T-helper 22 cell (primary cell): ENCODE data around the gene MAPK8.

Source experiments
- DNase-seq: peaks from one replicate; pipeline ENCODE4 v3.0.0-alpha.2; 2020; ENCODE audit warnings: low read depth

MAPK8 gene

DNA sequence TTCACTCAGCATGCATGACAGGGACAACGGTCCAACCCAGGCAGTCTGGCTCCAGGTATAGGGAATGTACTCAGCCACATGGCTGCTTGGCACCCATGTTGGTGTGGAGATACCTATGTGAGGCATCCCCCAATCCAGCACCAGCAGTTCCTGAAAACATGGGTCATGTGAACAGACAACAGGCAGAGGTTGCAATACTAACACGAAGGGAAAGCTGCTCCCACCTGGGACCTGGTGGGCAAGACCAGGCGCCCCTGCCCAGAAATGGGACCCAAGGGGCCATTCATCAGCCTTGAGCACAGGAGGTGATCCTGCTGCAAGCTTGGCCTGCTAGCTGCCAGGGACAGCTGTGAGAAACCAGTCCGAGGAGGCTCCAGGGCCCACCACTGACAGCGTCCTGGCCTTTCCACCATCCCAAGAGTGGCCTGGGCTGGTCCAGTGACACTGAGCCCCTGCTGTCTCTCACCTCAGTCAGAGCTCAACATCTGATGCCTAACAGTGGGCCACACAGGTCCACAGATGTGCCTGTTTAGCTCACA, 156.1 kb downstream of the MAPK8 start:
- no peak for DNase-seq

DNA sequence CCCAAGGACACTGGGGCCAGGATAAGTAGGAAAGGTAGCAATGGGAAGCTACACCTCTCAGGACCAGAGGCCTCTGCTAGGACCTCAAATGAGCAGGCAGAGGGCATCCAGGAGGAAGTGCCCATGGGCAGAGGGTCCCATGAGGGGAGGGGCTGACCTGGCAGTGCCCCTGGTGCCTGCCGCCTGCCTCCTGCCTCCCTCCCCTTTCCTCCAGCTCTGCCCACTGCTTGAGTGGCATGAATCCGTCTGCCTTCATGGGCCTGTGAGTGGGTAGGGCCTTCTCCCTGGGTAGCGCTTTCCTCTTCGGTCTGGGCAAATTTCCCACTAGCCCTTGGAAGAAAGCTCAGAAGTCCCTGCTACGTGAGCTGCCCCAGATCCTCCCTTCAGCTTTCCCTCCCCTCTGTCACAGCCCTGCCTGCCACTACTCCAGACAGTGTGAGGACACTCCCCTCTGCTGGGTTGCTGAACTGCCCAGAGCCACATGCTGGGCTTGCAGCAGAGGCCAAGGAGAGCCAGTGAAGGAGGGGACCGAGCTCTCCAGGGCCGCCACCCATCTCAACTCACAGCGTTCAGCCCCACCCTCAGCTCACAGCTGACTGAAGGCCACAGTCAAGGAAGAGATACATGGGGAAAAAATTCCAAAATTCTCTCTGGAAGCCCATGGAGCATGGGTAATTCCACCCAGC, 157.0 kb downstream of the MAPK8 start:
- no peak for DNase-seq

DNA sequence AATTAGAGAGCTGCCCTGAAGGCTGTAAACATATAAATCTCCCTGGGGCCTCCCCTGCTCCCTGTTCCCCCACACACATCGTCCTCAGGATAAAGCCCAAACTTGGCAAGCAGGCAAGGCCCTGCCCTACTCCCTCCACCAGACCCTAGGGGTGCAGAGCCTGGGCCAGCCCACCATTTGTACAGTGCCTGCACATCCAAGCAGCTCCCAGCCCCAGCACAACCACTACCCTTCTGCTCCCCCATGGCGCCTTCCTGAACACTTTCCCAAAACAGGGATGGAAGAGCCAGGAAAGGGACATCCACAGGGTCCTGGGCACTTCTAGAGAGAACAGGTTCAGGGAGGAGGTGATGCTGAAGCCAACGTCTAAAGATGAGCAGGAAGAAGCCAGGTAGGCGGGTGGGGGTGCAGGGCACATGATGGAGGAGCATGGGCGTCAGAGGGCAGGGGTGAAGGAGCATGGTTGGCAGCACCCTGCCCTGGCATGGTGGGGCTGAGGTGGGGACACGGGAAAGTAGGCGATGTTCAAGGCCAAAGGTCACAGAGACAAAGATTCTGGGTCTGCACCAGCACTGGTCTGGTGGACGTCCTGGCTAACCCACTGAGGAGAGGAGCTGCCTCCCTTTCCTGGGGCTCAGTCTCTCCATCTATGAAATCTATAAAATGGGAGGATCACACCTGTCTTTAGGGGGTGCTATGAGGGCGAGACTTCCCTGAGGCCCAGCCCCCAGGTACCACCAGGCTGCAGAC, 157.8 kb downstream of the MAPK8 start:
- DNase-seq = no peak

DNA sequence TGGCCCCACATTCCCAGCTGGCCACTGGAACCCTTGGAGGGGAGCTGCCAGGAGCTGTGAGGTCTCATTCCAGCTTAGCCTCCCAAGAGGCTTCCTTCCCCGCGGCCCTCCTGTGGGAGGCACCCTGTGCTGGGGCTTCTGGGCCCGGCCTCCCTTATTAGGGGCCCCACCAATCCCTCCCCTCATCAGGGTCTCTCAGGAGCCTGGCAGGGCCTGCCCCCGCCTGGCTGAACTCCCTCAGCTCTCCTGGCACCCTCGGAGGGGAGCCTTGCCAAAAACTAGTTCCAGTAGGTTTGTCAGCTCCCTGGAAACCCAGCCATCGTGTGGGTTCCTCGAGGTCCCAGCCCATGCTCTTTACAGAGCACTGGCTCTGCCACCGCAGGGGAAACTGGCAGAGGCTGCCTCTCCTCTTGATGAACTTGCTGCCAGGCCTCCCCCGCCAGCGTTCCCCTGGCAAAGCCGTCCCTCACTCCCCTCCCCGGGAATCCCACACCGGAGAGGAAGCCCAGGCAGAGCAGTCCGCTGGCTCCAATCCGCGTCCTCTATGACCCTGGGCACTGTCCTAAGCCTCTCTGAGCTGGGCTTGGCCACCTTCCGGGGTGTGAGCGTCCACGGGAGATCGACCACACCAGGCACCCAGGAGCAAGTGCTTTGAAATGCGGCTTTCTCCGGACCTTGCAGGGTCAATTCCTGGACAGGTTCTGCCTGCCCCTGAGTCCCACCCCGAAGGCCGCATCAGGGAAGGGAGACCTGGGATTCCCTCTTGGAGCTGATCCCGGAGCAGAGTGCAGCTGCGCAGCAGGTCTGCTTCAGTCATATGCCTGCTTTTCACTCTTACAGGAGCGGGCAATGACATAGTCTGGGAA, 158.6 kb downstream of the MAPK8 start:
- no peak for DNase-seq

DNA sequence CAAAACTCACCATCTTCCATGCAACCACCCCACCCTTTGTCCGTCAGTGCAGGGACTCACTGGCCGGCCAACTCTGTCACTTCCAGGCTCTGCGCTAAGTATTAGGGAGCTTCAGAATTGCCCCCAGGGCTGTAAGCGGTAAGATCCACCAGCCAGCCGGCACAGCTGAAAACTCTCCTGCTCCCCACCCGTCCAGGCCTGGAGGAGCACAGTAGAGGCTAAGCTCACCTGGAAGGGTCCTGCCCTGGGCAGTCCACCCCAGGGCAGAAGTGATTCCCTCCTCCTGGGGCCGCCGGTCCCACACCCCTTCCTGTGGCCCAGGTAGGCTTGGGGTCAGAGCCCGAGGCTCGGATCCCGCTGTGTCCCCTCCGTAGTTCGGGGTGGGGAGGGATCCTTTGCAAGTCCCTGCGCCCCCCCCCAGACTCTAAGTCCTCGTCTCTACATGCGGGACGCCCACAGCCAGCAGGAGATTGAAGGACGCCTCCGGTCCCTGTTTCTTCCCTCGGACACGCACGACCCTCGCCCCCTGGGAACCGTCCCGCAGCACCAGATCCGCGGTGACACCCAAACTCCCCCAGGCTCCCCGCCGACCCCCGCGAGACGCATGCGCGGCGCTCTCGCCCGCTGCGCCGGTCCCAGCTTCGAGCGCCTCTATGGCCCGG, 159.5 kb downstream of the MAPK8 start:
- no peak for DNase-seq

DNA sequence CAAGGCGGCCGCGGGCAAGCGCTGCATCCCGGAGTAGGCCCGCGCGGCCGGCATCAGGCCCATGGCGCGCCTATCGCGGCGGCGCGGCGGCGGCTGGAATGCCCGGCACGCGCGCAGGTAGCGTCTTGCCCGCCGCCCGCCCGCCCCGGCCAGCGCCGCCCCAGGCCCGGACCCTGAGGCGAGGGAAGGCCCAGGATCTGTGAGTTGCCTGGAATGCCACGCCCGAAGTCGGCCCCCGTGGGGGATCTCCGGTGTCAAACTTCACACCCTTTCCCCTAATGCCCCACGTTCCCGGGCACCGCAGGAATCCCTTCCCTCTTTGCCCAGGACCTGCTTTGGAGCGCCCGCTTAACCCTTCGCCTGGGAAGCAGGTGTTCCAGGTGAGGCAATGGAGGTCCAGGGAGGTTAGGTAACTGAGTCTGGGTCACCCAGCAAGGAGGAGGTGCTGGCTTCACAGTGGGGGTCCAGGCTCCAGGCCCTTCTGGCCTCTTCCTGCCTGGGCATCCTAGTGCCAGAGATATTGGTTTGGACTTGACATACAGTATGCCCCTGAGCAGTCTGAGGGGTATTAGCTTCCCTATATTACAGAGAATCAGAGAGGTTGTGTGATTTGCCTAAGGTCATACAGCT, 160.2 kb downstream of the MAPK8 start:
- no peak for DNase-seq

DNA sequence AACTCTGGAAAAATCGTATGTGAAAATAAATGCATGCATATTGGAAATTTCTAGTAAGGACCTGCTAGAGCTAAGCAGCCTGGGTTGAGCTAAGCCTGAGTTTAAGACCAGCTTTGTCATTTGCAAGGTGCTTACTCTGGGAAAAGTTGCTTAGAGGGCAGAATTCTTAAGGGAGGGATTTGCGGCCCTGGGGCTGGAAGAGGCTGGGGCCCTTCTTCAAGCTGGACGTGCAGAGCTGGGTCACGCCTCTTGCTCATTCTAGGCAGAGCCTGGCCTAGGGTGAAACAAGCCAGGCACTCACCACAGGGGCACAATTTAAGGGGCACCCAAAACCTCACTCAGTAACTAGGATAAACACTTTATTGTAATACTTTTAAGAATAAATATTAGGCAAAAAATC, 161.2 kb downstream of the MAPK8 start:
- no peak for DNase-seq

DNA sequence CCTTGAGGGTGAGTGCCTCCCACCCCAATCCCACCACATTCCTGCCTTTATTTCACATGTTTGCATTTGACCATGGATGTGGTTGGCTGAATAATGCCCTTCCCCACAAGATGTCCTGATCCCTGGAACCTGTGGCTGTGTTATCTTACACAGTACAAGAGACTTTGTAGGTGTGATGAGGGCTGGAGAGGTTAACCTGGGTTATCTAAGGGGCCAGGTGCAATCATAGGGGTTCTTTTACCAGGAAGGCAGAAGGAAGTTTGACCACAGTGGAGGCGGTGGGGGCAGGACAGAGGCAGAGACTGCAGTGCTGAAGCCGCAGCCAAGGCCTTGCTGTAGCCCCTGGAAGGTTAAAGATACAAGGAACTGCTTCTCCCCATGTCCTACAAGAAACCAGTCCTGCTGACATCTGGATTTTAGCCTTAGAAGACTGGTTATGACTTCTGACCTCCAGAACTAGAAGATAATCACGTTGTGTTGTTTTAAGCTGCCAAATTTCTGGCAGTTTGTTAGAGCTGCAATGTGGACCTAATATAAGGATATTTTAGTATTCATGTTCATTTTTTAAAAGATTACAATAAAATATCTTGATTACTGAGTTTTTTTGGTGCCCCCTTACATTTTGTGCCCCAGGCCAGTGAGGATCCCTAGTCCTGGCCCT, 161.8 kb downstream of the MAPK8 start:
- DNase-seq = no peak

DNA sequence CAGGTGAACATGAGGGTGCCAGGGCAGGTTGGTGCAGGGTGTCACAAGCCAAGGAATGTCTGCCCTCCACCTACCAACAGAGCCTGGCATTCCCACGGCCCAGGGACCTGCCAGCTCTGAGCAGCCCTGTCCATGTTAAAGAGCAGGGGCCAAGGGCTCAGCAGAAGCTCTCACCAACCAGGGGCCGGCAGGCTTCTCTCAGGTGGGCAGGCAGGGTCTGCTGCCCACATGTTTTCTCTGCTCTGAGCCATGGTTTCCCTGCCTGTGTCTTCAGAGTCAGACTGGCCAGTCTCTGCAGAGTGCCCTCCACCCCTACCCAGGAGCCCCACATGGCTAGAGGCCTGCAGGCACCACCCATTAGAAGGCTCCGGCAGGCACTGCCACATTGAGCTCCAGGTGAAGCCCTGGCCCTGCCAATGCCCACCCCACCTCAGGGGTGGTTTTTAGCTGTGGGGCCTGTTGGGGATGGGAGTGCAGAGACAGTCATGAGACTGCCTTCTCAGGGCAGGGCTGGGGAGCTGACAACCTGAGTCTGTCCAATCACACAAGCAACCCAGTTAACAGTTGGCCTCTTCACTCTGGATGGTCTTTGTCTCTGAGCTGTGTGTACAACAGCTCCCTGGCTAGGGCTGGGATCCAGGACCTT, 162.5 kb downstream of the MAPK8 start:
- no peak for DNase-seq

DNA sequence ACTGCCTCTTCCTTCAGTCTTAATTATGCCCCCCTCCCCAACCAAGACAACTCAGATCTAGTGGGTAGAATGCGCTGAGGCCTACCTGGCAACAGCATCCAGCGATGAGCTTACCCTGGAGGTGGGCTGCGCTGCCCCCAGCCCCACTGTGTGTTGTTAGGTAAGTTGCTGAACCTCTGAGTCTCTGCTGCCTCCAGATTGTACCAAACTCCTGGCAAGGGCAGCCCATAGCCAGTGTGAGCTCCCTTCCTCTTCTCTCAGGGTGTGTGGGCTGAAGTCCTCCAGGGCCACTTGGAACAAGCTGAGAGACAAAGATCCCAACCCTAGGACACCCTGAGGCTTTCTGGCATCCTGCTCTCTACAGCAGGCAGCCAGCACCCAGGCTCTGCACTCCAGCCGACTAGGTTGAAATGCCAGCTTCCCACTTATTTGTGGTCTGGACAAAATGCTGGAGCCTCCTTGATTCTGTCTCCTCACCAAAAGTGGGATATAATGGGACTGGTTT, 163.1 kb downstream of the MAPK8 start:
- DNase-seq = no peak

DNA sequence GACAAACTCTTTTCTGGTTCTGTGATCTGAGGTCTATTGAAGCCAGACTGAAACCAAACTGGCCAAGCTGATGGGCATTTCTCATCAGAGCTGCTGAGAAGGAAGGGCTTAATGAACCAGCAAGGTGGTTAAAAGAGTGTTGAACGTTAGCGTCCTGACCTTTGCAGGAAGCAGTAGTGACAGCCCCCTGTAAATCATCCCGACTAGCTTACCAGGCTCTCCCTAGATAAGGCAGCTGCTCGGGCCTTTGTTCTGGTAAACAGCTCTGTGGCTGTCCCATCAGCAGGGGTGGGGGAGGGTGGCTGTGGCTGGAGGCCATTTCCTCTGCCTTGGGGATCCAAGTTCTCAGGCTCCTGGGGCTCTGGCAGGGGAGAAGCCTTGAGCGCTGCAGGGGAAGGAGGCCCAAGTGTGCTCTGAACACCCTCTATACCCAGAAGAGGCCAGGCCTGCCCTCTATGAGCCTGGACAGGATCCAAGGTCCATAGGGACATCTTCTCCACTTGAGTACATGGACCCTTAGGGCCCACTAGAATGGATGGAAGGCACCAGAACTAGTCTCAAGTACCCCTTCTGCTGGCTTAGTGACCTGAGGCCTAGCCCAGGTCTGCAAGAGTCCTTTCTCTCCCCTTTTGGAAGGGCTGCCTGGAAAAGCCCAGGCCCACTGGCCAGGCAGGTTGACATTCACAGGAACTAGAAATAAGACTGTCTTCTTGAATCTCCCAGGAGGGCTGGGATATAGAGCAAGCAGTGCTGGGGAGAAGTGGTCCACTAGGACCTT, 163.8 kb downstream of the MAPK8 start:
- DNase-seq = no peak

DNA sequence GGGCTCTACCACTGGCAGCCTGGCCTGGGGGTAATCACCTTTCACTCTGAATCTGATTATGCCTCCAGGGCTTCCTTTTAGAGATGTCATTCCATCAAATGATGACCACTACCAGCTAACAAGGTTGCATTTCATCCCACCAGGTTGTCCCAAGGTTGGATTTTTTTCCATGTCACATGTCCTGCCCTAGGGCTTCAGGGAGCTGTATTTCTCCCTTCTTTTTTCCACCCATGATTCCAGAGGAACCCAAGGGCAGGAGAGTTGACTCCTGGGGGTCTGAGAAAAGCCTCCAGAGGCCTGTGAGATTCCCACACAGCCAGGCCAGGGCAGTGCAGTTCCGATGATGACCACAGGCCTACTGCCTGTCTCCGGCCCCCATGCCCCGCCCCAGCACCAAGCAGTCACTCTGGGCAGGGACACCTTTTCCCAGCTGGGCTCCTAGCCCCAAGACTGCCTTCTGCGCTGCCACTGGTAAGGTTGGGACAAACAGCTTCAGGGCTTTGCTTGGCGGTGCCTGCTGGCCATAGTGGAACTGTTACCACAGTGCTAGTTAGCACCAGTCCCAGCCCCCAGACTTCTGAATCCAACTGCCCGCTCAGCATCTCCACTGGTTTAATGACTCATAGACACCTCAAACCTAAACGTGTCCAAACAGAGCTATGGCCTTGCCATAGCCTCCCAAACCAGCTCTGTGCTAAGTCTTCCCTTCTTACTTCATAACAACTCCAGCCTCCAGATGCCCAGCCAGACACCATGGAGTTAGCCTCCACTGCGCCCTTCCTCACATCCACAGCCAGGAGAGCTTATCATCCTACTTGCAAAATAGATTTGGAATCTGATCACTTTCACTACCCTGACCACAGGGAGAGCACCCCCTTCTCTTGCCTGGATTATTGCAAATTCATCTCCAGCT, 164.7 kb downstream of the MAPK8 start:
- DNase-seq = no peak

DNA sequence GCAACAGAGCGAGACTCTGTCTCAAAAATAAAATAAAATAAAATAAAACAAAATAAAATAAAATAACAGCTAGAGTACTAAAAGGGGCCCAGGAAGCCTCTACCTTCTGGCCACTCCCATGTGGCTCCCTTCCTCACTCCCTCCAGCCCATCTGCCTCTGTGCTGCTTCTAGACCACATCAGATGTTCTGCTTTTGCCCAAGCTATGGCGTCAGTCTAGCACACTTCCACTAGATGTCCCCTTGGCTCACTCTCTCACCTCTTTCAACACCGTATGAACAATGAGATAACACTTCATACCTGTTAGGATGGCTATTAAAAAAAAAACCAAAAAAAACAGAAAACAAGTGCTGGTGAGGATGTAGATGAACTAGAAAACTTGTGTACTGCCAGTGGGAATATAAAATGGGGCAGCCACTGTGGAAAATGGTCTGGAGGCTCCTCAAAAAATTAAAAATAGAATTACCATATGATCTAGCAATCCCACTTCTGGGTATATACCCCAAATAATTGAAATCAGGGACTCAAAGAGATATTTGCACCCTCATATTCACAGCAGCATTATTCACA, 166.1 kb downstream of the MAPK8 start:
- no peak for DNase-seq

DNA sequence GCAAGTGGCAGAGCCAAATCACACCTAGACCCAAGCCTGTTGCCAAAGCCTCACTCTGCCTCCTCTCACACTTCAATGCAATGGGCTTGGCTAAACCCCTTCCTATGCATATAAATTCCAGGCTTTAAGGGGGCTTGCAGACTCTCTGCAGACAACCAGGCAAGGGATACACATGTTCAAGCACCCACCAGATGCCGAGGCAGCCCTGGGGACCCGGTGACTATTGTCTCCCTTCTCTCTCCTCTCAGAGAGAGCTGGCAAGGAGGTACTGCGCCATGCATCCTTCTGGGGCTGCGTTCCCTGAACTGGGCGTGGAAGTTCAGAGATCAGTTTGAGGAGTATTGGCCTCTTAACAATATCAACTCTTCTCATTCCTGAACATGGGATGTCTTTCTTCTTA, 167.2 kb downstream of the MAPK8 start:
- DNase-seq = no peak

DNA sequence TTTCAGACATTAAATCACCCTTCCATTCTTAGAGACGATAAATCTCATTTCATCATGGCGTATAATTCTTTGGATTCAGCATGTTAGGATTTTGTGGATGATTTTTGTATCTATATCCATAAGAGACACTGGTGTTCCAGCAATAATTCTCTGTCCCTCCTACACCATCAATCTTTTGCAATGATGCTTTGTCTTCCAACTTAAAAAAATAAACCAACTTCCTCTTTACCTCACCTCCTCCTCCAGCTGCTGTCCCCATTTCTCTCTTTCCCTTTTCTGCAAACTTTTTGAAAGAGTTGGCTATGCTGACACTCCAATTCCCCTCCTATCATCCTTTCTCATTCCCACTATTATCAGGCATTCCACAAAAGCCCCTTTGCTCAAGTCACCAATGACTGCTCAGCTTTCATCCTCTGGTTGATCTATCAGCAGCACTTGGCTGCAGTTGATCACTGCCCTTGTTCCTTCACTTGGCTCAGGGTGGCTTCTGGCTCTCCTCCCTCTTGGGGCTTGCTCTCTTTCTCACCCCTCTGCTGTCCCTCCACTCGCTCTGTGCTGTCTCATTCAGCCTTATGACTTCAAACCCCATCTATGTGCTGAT, 168.4 kb downstream of the MAPK8 start:
- DNase-seq = no peak

DNA sequence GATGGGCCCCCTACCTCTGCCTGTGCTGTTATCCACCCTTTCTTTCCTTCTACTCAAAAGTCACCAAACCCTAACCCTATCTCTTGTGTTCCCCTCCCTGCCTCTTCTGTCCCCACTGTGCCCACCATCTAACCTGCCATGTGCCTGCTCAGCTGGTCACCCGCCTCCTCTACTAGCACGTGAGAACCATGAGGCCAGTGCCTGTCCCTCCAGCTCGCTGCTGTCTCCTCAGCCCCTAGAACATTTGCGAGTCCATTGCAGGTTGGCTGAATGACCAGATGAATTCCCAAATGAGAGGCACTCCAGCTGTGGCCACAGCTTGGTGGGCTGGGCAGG, 169.4 kb downstream of the MAPK8 start:
- no peak for DNase-seq

DNA sequence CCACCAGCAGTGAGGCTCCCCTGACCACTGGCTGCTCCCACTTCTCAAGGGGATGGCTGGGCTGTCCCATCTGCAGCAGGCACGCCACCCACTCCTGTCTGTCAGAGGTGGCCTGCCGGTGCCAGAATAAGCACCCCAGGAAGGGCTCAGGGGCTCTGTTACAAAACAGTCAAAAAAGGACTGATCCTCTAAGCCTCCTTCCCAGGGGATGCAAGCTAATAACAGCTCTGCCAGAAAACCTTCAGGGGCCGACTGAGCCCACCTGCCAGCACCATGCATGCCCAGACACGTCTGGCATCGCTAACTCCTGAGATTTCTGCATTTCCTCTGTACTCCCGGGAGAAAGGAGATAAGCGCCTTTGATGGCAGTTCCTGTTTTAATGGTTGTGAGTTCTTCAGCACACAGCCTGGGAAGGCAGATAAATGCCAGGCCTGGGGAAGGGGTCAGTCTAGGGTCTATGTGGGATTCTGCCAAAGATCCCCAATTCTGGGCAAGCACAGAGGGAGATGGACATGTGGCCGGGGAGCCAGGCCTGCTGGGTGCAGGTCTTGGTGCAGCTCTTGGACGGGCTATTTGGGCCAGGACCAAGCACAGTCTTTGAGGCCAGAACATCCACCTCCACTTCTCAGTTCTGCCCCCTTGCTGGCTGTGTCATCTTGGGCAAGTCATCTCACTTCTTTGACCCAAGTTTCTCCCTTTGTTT, 170.0 kb downstream of the MAPK8 start:
- no peak for DNase-seq
